Transverse colon (tissue), 4 donors: Measurements from ENCODE around the gene UBAC2.

Experiments used
- CTCF ChIP-seq, 5 experiments: fragments of 200-600 bp in 3 of 5; fragments of 450-650 bp in 2 of 5; sonication (generic) in 3 of 5; IDR thresholded peaks; 1 replicate in 2 of 5; 2 replicates in 3 of 5; pipeline ENCODE4 v1.5.1; 2016 to 2017; ENCODE audit warnings: antibody characterized with exemption in 5 of 5, inconsistent platforms in 3 of 5, mild to moderate bottlenecking in 2 of 5, moderate library complexity in 1 of 5
- EP300 ChIP-seq: sonication (generic); formaldehyde crosslinking; IDR thresholded peaks from one replicate; pipeline ENCODE4 v1.6.1; 2017; ENCODE audit warnings: antibody characterized with exemption, low read depth
- POLR2A ChIP-seq: fragments of 450-650 bp; IDR thresholded peaks from one replicate; pipeline ENCODE4 v1.6.1; 2016; ENCODE audit warnings: antibody characterized with exemption, mild to moderate bottlenecking, moderate library complexity
- POLR2AphosphoS5 ChIP-seq, 3 donors: sonication (generic); formaldehyde crosslinking; IDR thresholded peaks; one replicate each; pipeline ENCODE4 v1.6.1; 2016; ENCODE audit warnings: antibody characterized with exemption in 3 of 3

DNA sequence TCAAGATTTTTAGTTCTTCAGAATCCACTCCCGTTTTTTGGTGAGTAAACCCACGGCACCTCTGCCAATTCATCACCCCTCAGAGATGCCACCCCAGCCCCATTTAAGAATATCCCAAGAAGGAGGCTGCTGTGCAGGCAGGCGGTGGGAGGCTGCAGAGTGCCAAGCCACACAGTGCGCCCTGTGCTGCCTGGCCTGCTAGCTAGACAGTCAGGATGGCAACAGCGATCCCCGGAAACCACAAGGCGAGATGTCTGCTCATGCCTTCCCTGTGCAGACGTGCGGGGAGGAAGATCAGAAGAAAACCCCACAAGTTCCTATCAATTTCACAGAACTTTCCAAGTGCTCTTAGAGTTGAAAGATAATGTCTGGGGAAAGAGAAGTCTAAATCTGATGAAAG lies 171.3 kb downstream of the UBAC2 start:
- TF ChIP-seq POLR2AphosphoS5 (IDR thresholded peaks at IDR 0.05) (no peak), CTCF (IDR thresholded peaks at IDR 0.05) (no peak), POLR2A (no peak), EP300 (no peak)
